HG02763 (cell line): ENCODE measurements around the gene MZF1.
A peak's percentile ranks its signal among the peaks of the same experiment; 100 is the strongest.

Source experiments
- ATAC-seq: cut with Tn5 transposase; IDR thresholded peaks from one replicate; pipeline ENCODE4 v1.9.1; 2021; ENCODE audit warnings: mild to moderate bottlenecking, moderate library complexity; ENCODE audit not compliant: unreplicated experiment

MZF1 gene

DNA sequence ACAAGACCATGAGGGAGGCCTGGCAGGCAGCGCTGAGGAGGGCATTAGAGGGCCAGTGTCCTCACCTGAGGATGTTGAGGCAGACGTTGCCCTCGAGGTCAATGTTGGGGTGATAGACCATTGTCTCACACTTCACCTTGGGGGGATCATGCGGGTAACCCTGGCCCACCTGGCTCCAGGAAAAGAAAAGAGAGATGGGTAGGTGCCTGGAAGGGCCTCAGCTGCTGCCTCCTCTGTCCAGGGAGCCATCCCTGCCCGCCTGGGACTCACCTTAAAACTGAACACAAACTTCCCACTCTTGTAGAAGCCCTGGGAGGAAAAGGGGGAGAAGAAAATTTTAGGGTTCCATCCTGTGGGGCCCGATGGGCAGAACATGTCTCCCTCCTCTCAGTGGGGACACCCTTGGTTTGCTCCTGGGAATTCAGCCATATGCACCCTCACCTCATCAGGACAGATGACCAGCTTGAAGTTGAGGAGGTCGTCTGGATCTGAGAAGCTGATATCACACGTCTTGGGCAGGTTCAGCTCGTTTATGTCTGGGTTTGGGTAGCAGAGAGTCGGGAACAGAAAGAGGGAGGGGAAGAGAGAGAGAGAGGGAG is 16.4 kb downstream of the MZF1 start:
- no peak for ATAC-seq

GRCh38 chr19:58555920-58556621 is 17.1 kb downstream of the MZF1 start:
- ATAC-seq = no peak

- no peak for ATAC-seq
Observed at GRCh38 chr19:58555369-58555885, 17.7 kb downstream of the MZF1 start.

DNA sequence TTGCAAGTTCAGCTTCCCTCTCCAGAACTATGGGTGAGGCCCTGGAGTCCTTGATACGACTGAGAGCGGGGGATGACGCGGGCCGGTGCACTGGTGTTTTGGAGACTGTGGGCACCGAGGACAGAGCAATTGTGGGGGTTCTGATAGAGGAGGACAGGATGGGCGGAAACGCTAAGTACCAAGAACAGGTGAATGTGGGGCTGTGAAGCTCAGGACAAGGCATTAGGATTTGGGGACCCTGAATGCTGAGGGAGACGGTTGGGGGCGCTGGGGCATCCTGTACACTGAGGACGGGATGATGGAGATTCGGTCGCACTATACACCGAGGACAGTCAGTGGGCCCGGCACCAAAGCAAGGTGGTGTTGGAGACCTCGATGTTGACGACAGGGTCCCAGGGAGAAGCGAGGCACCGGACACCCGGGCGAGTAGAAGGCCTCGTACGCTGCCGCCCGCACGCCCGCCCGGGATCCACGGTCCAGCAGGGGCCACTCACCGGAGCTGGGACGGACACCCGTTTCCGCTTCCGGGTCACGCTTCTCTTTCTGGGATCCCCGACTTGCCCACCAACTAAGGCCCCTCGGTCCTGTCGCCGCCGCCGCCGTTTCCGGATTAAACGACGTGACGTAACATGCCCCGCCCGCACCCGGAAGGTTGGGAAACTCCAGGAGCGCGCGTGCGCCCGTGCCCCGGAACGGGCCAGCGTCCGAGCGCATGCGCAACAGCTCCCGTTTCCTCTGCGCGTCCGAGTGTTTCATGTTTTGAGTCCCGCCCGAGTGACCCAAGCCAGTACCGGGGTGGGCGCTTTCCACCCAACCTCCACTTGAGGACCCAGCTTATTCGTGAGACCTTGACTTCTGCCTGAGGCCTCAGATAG is 18.4 kb downstream of the MZF1 start, which contains the start of gene CHMP2A:
TSS of gene CHMP2A (minus strand) at position 612 of the 875 bp plus-strand sequence. CDS start 893 bp downstream, outside the sequence.
- ATAC-seq = peak; percentile 34

- ATAC-seq = no peak
Observed at GRCh38 chr19:58553799-58554493, 19.2 kb downstream of the MZF1 start.

DNA sequence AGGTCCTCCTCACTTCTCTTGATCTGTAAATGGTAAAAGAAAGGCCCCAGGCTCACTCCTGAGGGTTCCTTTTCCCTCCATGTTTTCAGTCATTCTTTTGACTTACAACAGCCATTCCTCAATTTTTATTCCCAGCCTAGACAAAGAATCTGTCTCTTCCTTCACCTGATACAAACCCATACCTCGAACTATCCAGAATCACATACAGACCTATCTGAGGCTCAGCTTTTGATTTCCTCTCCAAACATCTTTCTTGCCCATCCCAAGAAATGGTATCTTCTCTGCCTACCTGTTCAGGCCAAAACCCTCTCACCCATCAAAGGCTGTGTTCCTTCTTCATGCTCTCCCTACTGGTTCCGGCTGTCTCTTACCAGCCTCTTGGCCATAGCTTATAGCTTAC is 20.5 kb downstream of the MZF1 start:
- ATAC-seq = no peak

- no peak for ATAC-seq
Observed at GRCh38 chr19:58551577-58552471, 21.3 kb downstream of the MZF1 start.

- no peak for ATAC-seq
Observed at GRCh38 chr19:58551123-58551497, 22.0 kb downstream of the MZF1 start.

GRCh38 chr19:58550362-58551122 is 22.6 kb downstream of the MZF1 start:
- ATAC-seq = no peak

DNA sequence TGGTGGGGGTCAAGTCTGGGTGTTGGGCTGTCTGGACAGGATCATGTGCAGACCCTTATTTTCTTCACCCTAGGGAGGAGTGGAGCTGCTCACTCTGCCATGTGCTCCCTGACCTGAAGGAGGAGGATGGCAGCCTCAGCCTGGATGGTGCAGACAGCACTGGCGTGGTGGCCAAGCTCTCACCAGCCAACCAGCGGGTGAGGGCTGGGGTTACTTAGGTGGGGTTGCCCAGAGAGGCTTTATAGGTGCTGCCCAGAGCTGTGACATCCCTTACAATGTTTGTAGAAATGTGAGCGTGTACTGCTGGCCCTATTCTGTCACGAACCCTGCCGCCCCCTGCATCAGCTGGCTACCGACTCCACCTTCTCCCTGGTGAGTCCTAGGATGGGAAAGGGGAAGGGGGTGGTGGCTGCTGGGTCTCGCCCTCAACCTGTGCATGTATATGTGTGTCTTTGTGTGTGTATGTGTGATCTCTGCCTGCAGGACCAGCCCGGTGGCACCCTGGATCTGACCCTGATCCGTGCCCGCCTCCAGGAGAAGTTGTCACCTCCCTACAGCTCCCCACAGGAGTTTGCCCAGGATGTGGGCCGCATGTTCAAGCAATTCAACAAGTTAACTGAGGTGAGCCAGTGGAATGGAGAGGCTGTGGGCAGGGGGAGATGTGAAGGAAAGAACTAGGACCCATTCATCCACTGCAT is 23.3 kb downstream of the MZF1 start:
- no peak for ATAC-seq

- ATAC-seq = no peak
Observed at GRCh38 chr19:58548859-58549663, 24.1 kb downstream of the MZF1 start.

DNA sequence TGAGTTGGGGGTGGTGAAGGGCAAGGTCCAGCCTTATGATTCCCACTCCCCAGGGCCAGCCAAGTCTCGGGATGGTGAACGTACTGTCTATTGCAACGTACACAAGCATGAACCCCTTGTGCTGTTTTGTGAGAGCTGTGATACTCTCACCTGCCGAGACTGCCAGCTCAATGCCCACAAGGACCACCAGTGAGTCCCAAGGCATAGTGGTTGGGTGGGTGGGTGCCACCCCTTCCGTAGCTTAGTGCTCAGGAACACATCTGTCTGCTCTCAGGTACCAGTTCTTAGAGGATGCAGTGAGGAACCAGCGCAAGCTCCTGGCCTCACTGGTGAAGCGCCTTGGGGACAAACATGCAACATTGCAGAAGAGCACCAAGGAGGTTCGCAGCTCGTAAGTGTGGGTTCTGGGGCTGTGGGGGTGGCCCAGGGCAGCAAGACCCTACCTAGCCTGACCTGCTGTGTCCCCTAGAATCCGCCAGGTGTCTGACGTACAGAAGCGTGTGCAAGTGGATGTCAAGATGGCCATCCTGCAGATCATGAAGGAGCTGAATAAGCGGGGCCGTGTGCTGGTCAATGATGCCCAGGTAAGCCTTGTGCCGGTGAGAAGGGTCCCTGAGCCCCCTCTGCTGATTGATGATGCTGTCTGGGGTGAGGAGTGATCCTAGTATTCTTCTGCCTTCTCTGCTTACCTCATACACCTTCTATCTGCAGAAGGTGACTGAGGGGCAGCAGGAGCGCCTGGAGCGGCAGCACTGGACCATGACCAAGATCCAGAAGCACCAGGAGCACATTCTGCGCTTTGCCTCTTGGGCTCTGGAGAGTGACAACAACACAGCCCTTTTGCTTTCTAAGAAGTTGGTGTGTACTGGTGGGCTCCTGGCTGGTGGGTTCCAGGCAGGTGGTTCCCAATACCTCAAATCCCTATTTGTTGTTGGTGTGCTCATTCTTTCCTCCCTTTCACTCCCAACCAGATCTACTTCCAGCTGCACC is 25.5 kb downstream of the MZF1 start:
- ATAC-seq = no peak

DNA sequence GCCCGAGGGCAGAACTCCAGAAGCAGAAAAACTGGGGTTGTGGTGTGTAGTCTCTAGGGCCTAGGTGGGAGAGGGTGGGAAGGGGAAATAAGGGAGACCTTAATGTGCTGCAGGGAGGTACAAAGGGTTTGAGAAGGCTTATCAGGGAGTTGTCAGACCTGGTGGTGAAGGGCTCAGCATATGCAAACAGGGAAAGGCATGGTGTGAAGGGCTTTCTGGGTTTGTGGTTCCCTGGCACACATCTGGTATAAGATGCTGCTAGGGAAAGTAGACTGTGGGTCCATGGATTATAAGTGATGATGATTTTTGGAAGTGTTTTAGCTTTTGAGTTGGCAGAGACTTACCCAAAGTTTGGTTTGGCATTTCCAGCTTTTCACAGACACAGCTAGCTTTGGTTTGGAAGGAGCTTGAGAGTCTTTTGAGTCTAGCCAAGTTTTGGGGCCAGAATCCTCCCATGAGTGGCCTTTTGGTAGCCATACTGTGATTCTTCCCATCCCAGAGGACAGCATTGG is 27.1 kb downstream of the MZF1 start:
- no peak for ATAC-seq

DNA sequence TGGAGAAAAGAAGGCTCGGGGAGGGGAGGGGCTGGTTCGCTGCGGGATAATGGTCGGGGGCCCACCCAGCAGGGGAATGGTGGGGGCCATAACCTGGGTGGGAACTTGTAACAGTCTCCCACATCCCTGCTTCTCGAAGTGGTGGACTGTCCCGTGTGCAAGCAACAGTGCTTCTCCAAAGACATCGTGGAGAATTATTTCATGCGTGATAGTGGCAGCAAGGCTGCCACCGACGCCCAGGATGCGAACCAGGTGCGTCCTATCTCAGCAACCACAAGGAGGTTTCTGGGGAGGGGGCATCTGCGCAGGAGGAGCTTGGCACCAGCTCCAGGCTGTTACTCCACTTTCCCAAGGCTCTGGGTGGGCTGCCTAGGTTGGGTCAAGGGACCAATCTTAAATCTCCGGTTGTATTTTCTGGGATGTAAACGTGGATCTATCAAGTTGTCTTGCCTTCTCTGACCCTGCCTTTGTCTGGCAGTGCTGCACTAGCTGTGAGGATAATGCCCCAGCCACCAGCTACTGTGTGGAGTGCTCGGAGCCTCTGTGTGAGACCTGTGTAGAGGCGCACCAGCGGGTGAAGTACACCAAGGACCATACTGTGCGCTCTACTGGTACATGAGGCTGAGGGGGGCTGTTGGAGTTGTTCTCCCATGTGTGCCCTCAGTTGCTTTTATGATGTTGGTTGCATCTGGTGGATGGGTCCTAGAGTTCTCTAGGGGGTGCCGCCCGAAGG is 27.7 kb downstream of the MZF1 start:
- ATAC-seq = no peak

GRCh38 chr19:58544591-58545285 is 28.4 kb downstream of the MZF1 start:
- peak; percentile 61 for ATAC-seq
